ENCODE data around the gene NDUFA11.

DNA sequence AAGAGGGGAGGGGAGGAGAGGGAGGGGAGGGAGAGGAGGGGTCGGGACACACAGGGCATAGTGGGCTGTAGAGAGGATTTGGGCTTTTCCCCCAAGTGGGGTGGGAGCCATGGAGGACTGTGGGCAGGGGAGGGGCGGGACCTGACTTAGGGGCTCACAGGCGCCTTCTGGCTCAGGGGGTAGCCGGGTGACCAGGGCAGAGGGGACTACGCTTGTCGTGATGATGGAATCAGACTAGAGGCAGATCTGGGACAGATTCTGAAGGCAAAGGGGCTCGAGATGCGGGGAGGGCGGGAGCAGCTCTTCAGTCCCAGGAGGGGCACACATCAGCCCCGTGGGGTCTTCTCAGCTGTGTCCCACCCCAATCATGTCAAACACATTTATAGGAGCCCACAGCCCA lies 13.5 kb downstream of the NDUFA11 start:
- TF ChIP-seq, protein P1, sequence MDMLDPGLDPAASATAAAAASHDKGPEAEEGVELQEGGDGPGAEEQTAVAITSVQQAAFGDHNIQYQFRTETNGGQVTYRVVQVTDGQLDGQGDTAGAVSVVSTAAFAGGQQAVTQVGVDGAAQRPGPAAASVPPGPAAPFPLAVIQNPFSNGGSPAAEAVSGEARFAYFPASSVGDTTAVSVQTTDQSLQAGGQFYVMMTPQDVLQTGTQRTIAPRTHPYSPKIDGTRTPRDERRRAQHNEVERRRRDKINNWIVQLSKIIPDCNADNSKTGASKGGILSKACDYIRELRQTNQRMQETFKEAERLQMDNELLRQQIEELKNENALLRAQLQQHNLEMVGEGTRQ (IDR thresholded peaks at IDR 0.05; ENCODE audit: low read depth, low read length) = no peak
- TF ChIP-seq POLR2A (IDR thresholded peaks at IDR 0.05; ENCODE audit: low read depth, low read length) (no peak; the same call in 1 of the 2 replicates), CTCF (conservative IDR thresholded peaks at IDR 0.05; ENCODE audit: low read depth, low read length) (no peak), SMC3 (IDR thresholded peaks at IDR 0.05; ENCODE audit: low read depth, low read length) (no peak), RAD21 (IDR thresholded peaks at IDR 0.05; ENCODE audit: low read length) (no peak), MAFK (IDR thresholded peaks at IDR 0.05; ENCODE audit: low read depth, low read length) (no peak), RCOR1 (IDR thresholded peaks at IDR 0.05; ENCODE audit: insufficient replicate concordance, low read length) (no peak), FOS (IDR thresholded peaks at IDR 0.05; ENCODE audit: low read depth, low read length) (no peak)
